ENCODE data around the gene ZMYM5.
"Not testable (repeated sequence)": the region's sequence is repeated elsewhere in the genome, so short reads cannot be mapped to it uniquely, and the experiment has no call there.

Gene ZMYM5

DNA sequence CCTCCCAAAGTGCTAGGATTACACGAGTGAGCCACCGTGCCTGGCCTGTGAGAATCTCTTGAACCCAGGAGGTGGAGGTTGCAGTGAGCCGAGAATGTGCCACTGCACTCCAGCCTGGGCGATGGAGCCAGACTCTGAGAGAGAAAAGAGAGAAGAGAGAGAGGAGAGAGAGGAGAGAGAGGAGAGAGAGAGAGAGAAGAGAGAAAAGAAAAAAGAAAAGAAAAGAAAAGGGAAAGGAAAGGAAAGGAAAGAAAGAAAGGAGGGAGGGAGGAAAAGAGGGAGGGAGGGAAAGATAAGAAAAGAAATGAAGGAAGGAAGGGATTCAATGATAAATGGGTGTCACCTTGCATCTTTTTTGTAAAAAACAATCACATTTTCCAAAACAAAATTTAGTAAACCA is 57.7 kb downstream of the ZMYM5 start:
- TF ChIP-seq, protein P1, sequence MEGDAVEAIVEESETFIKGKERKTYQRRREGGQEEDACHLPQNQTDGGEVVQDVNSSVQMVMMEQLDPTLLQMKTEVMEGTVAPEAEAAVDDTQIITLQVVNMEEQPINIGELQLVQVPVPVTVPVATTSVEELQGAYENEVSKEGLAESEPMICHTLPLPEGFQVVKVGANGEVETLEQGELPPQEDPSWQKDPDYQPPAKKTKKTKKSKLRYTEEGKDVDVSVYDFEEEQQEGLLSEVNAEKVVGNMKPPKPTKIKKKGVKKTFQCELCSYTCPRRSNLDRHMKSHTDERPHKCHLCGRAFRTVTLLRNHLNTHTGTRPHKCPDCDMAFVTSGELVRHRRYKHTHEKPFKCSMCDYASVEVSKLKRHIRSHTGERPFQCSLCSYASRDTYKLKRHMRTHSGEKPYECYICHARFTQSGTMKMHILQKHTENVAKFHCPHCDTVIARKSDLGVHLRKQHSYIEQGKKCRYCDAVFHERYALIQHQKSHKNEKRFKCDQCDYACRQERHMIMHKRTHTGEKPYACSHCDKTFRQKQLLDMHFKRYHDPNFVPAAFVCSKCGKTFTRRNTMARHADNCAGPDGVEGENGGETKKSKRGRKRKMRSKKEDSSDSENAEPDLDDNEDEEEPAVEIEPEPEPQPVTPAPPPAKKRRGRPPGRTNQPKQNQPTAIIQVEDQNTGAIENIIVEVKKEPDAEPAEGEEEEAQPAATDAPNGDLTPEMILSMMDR (conservative IDR thresholded peaks at IDR 0.05; ENCODE audit: control insufficient read depth, insufficient read depth, low read depth, low read length) = no peak
- no peak for DNase-seq (ENCODE audit: low read depth)
- H3K4me3 ChIP-seq (ENCODE audit: control insufficient read depth, low read depth, low read length) = no peak overlapping the region

DNA sequence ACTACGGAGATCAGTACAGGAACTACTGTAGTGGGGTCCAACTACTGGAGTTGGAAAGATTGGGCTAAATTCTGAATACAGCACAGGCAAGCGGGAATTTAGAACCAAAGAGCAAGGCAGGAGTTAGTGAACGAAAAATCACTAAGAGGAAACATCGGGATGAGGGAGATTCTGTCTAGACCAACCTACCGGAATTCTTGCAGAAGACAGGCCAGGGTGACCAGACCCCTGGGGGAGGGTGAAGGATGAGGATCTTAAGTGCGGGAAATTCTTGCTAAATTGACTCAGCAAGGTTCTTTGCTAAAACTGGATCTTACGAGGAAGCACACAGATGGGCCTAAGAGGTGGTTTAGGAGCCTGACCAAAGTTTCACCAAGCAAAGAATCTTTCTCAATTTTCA is 67.5 kb downstream of the ZMYM5 start:
- TF ChIP-seq, protein P1 (conservative IDR thresholded peaks at IDR 0.05; ENCODE audit: control insufficient read depth, insufficient read depth, low read depth, low read length) = no peak
- no peak overlapping the region for H3K4me3 ChIP-seq (ENCODE audit: control insufficient read depth, low read depth, low read length)
- DNase-seq (ENCODE audit: low read depth) = no peak

DNA sequence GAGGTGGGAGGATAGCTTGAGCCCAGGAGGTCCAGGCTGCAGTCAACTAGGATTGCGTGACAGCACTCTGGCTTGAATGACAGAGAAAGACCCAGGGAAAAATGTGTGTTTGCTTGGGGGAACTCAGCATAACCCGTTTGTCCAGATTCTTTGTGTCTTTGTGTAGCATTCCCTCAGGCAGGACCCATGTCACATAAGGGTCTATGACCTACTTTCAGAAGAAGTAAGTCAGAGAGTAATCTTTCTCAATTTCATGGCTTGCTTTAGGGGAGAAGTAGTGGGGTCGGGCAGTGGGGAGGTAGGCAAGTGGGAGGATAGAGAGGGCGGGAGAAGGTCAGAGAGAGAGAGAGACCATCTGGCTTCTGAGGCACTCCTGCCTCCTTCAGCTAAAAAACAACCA is 68.8 kb downstream of the ZMYM5 start:
- no peak for DNase-seq (ENCODE audit: low read depth)
- TF ChIP-seq, protein P1 (conservative IDR thresholded peaks at IDR 0.05; ENCODE audit: control insufficient read depth, insufficient read depth, low read depth, low read length) = no peak
- H3K4me3 ChIP-seq (ENCODE audit: control insufficient read depth, low read depth, low read length) = no peak overlapping the region

DNA sequence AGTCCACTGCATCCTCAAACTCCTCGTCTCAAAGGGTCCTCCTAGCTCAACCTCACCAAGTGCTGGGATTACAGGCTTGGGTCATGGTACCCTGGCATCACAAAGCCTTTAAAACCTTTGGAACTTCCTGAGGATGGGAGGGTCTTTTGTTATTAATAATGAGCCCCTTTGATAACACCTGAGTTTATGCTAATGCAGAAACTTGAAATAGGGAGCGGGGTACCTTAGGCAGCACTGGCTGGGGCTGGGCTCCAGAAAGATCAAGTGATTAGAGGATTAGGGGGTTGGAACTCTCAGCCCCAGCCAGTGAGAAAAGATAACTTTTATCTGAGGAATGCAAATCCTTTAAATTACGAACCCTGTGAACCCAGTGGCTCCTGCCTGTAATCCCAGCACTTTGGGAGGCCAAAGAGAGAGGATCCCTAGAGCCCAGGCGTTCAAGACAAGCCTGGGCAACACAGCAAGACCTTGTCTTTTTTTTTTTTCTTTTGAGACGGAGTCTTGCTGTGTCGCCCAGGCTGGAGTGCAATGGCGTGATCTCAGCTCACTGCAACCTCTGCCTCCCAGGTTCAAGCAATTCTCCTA is 71.4 kb downstream of the ZMYM5 start:
- TF ChIP-seq, protein P1 (conservative IDR thresholded peaks at IDR 0.05; ENCODE audit: control insufficient read depth, insufficient read depth, low read depth, low read length) = no peak

GRCh38 chr13:19782727-19783682 is 80.4 kb downstream of the ZMYM5 start, which contains the start of gene PSPC1:
PSPC1 (minus strand) TSS chr13:19782945; CDS start chr13:19782757, 188 bp downstream.
- DNase-seq (ENCODE audit: low read depth) = peak; percentile 94
- H3K4me3 ChIP-seq (ENCODE audit: control insufficient read depth, low read depth, low read length) = peak within 1 kb of the TSS; percentile 93

More for the DNA sequence above, 71.4 kb downstream of the ZMYM5 start:
- DNase-seq (ENCODE audit: low read depth) = no peak
- H3K4me3 ChIP-seq (ENCODE audit: control insufficient read depth, low read depth, low read length) = no peak overlapping the region

DNA sequence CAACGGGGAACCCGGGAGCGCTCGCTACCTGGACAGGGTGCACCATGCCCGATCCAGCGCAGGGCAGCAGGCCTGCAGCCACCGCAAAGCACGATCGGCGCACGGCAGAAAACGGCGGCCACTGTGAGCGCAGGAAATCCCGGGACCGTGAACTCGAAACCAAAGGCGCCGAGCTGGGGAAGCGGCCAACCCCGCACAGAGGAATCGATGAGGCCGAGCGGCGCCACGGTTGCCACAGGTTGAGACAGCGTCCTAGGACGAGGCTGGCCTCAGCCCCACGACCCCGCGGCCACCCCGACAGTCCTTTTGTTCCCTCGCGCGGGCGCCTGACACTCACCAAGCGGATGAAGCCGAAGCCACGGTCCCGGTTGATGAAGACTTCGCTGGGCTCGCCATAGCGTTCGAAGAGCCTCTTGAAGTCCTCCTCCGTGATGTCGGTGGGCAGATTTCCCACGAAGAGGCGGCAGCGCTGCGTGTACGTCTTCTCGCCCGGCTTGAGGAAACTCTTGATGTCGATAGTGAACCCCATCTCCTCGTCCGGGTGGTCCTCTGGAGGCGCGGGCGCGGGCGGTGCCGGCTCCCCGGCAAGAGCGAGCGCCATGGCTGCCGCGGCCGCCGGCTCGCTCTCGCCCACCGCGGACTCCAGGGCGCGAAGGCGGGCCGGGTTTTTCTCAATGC is 81.3 kb downstream of the ZMYM5 start:
- TF ChIP-seq, protein P1 (conservative IDR thresholded peaks at IDR 0.05; ENCODE audit: control insufficient read depth, insufficient read depth, low read depth, low read length) = no peak
- peak overlapping the region; percentile 93 for H3K4me3 ChIP-seq (ENCODE audit: control insufficient read depth, low read depth, low read length)
- DNase-seq (ENCODE audit: low read depth) = peak; percentile 40

- no peak for DNase-seq (ENCODE audit: low read depth)
- TF ChIP-seq, protein P1 (conservative IDR thresholded peaks at IDR 0.05; ENCODE audit: control insufficient read depth, insufficient read depth, low read depth, low read length) = no peak
- H3K4me3 ChIP-seq (ENCODE audit: control insufficient read depth, low read depth, low read length) = peak overlapping the region; percentile 93
Observed at GRCh38 chr13:19781526-19781925, 81.9 kb downstream of the ZMYM5 start.

- H3K4me3 ChIP-seq (ENCODE audit: control insufficient read depth, low read depth, low read length) = peak overlapping the region; percentile 93
- DNase-seq (ENCODE audit: low read depth) = not testable (repeated sequence)
Observed at GRCh38 chr13:19780753-19781418, 82.6 kb downstream of the ZMYM5 start.
